Left ventricle myocardium superior (tissue), 1 donor: ENCODE data around the gene CFDP1. TPM values are rescaled to one million over a fixed set of nuclear protein-coding genes. Genes with fewer than 3 reads are reported as not detected.
"Not testable (repeated sequence)": the region's sequence is repeated elsewhere in the genome, so short reads cannot be mapped to it uniquely, and the experiment has no call there.

ENCODE experiments used
- ATAC-seq: fragments of 200-7000 bp; cut with Tn5 transposase; one replicate; pipeline ENCODE4 v1.9.1; 2020; ENCODE audit warnings: mild to moderate bottlenecking, moderate library complexity
- DNase-seq: peaks from one replicate; pipeline ENCODE4 v3.0.0-alpha.2; 2020
- intact Hi-C: fragments of 100-400 bp; cut with micrococcal nuclease; formaldehyde crosslinking; loops from one replicate; pipeline ENCODE4 v1.11.0; 2022
- total RNA-seq: library from RNA; stranded (reverse); fragmentation: NEBNext Ultra II Directional; extraction: Animal tissue kit (Norgen Biotek cat#: 25700); gene quantifications from one replicate; pipeline ENCODE4 v1.2.1, GENCODE V29; 2021
- donor health status: DM: no; HTN: yes; CAD: no; lungs with severe emphysema.

The CFDP1 gene
- total RNA-seq, 1 donor from 2014 or later: 24.7 TPM

DNA sequence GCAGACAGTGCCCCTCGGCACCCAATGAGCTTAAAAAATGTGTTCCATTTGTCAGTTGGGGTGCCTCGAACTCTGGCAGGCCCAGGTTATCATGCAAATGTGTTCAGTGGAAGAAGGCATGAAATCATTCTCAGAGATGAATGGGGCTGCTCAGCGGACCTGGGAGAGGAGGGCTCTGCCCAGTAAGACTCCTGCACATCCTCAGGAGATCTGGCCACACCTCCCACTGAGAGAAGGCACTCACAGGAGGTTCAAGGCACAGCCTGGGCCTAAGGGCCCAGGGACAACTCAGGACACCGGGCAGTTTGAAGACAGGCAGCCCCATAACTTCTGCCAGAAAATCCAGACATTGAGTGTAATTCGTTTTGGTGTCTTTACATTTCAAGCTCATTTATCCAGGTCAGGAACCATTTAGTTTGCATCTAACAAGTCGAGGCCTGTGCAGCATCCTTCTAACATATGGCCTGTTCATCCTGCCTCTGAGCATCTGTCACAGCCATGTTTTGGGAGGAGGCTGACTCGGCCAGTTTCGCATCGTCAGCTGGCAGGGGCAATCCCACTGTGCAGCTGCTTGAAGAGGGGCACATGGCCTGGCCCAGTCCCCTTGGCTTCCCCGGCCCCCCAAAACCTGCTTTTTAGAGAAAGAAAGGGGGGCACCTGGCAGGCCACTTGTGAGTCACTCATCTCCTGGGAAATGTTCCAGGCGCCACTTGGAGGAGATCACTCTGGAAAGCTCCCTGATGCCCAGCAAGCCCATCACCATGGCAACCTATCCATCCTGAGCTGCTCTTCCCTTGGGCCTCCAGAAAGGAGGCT is 150.6 kb downstream of the CFDP1 start:
- ATAC-seq (no peak), DNase-seq (no peak)
- intact Hi-C loops: no loop called here

DNA sequence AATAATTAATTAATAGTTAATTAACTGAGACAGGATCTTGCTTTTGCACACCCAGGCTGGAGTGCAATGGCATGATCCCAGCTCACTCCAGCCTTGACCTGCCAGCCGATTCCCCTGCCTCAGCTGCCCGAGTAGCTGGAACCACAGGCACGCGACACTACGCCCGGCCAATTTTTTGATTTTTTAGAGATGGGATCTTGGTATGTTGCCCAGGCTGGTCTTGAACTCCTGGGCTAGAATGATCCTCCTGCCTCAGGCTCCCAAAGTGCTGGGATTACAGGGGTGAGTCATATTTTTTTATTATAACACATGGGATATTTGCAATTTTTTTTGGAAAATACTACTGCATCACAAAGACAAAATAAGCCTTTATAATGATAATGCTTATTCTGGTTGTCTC is 151.5 kb downstream of the CFDP1 start:
- no peak for ATAC-seq
- DNase-seq: no peak
- intact Hi-C loops: no loop called here

DNA sequence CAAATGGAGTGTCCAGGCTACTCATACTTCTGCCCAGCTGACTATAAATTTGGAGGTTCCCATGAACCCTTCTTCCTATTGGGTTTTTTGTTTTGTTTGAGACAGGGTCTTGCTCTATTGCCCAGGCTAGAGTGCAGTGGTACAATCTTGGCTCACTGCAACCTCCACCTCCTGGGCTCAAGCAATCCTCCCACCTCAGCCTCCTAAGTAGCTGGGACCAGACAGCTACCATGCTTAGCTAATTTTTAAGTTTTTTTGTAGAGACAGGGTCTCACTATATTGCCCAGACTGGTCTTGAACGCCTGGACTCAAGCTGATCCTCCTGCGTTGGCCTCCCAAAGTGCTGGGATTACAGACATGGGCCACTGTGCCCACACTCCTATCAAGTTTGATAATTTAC is 152.3 kb downstream of the CFDP1 start:
- ATAC-seq, DNase-seq, intact Hi-C loops: not testable (repeated sequence)

DNA sequence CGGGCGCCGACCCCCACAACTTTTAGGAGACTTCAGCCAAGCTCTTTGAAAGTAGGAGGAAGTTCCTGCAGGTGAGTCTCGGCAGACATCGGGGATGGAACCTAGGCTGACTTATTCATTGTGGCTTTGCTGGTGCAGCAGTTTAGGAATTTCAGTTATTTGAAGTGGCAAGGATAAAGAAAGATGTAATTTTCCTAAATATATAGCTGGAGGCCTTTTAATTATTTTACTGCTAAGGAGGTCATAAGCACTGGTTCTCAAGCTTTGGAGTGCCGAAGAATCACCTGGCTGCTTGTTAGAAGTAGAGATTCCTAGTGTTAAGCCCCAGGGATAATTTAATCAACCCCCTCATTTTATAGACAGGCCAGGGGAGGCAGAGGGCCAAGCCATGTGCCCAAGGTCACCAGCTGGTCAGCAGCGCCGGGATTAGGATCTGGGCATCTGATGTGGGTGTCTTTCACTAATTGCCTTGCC is 152.9 kb downstream of the CFDP1 start:
- ATAC-seq (no peak), DNase-seq (no peak)
- intact Hi-C loops: no loop called here

DNA sequence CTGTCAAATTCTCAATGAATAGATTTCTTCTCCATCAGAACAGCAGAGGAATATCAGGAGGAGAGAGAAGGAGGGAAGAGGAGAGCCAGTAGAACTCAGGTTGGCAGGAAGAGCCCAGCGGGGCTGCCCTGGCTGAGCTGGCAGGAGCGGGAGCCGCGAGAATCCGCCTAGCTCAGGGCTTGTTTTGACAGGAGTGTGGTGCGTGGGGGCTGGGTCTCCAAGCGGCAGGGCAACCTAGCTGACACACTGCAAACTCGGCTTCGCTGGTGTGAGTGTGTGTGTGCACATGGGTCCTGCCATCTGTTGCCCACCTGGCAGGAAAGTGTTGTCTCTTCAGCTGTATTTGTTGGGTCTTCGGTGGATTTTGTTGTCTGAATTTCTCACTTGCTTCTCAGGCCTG is 154.0 kb downstream of the CFDP1 start:
- intact Hi-C loops: no loop called here
- DNase-seq: no peak
- peak; percentile 52 for ATAC-seq

DNA sequence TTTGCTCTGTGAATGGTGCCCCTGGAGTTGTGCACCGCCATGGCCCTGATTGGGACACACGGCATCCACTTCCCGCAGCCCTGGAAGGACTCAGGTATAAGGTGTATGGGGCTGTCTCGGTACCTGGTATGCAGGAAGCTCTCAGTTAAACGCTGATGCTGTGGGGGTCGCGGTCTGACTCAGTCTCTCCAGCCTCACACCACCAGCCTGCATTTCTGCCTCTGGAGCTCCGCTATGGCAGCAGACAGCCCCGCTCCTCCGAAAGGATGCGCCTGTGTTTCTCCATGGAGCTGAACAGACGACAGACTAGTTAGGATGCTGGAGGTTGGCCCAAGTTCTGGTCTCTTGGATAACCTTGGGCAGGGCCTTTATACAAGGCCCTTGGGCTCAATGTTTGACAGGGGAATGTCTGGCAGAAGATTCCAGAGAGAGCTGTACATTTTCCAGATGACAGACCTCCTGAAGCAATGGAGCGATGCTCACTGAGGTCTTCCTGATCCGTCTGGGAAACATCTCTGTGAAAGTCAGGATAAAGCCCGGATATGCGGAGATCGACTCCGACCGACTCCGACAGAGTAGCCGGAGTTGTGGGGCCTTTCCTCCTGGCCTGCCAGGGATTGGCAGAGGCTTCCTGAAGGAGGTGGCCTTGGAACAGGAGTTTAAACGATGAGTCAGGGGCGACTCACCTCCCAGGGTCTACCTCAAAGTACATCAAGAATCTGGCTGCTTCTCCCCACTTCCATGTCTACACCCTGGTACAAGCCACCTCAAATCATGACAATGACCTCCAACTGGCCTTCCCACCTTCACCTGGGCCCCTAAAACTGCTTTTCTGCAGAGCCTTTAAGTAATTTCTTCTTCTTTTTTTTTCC is 160.0 kb downstream of the CFDP1 start:
- ATAC-seq: no peak
- DNase-seq: no peak
- intact Hi-C loops: no loop called here

DNA sequence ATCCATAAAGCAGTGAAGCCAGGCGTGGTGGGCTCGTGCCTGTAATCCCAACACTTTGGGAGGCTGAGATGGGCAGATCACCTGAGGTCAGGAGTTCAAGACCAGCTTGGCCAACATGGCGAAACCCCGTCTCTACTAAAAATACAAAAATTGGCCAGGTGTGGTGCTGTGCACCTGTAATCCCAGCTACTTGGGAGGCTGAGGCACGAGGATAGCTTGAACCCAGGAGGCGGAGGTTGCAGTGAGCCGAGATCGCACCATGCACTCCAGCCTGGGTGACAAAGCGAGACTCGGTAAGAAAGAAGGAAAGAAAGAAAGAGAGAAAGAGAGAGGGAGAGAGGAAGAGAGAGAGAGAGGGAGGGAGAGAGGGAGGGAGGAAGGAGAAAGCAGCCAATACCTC is 160.7 kb downstream of the CFDP1 start:
- intact Hi-C loops, DNase-seq, ATAC-seq: not testable (repeated sequence)

DNA sequence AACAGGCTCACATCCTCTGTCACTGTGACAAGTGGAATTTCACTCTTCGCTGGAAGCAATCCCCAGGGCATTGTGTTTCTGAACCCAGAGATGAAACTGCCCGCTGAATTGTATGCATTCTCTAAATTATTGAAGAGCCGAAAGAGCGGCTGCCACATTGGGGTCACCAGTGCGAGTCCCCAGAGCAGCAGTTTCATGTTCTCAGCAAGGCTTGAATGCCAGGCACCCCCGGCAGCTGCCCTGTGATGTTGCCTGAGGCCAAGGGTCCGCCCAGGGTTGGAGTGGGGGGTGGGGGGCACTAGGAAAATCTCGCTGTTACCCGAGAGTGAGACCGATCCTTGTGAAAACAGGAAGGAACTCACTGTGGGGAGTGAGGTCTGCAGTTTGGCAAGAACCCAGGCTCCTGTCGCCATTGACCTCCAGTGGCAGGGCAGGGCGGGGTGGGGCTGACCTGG is 161.2 kb downstream of the CFDP1 start:
- intact Hi-C loops: no loop called here

DNA sequence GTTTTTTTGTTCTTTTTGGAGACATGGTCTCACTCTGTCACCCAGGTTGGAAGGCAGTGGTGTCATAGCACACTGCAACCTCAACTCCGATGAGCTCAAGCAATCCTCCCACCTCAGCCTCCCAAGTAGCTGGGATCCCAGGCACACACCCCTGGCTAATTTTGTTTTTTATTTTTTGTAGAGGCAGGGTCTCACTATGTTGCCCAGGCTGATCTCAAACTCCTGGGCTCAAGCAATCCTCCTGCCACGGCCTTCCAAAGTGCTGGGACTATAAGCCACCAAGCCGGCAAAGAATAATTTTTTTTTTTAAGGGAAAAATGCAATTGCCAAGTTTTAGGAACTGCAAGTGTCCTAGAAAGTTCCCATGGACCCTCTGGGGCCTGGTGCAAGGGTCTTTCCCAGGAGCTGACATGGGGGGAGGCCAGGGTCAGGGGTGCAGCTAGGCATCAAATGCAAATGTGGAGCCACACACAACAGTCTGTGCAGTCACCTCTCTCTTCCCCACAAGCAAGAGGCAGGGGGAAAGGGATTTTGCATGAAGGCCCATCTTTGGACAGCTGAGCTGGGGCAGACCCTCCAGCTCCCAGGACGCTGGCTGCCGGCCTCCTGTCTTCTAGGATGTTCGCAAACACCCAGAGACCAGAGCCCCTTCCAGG is 161.7 kb downstream of the CFDP1 start:
- intact Hi-C loops: no loop called here
- ATAC-seq: no peak

More for the DNA sequence above, 161.2 kb downstream of the CFDP1 start:
- DNase-seq (no peak), ATAC-seq (no peak)

DNA sequence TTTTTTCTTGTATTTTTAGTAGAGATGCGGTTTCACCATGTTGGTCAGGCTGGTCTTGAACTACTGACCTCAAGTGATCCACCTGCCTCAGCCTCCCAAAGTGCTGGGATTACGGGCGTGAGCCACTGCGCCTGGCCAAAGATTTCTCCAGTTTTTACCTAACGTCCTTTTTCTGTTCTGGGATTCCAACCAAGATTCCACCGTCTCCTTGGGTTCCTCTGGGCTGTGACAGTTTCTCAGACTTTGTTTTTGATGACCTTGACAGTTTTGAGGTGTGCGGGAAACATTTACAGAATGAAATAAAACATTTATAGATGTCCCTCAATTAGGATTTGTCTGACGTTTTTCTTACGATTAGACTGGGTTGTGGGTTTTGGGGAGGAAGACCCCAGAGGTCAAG is 163.9 kb downstream of the CFDP1 start:
- intact Hi-C loops, DNase-seq, ATAC-seq: not testable (repeated sequence)

More for the DNA sequence above, 161.7 kb downstream of the CFDP1 start:
- no peak for DNase-seq

DNA sequence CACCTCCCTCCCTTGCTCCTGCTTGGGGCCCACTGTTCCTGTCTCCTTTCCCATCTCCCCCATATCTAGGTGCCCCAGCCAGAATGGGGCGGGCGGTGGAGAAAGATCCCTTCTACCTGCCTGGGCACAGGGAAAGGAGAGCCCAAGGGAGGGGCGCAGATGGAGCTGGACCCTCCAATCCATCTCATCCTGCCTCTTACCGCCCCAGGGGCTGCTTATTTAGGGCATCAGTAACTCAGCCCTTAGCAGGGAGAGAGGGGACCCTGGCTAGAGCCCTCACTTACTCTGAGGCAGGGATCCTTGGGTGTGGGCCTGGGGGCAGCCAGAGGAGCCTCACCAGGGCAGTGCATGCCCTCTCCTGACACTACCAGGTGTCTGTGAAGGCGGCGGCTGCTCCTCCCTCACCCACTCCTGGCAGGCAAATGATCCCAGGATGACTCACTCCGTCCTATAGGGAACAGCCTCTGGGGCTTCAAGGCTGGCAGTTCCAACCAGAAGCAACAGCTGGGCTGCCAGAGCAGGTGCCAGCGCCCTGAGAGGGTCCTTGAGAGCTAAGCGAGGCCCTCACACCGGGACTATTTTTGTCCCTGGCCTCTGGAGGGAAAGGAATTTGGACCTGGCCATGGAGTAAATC is 165.6 kb downstream of the CFDP1 start:
- DNase-seq: peak; percentile 90
- peak; percentile 79 for ATAC-seq
- intact Hi-C loops: no loop called here

DNA sequence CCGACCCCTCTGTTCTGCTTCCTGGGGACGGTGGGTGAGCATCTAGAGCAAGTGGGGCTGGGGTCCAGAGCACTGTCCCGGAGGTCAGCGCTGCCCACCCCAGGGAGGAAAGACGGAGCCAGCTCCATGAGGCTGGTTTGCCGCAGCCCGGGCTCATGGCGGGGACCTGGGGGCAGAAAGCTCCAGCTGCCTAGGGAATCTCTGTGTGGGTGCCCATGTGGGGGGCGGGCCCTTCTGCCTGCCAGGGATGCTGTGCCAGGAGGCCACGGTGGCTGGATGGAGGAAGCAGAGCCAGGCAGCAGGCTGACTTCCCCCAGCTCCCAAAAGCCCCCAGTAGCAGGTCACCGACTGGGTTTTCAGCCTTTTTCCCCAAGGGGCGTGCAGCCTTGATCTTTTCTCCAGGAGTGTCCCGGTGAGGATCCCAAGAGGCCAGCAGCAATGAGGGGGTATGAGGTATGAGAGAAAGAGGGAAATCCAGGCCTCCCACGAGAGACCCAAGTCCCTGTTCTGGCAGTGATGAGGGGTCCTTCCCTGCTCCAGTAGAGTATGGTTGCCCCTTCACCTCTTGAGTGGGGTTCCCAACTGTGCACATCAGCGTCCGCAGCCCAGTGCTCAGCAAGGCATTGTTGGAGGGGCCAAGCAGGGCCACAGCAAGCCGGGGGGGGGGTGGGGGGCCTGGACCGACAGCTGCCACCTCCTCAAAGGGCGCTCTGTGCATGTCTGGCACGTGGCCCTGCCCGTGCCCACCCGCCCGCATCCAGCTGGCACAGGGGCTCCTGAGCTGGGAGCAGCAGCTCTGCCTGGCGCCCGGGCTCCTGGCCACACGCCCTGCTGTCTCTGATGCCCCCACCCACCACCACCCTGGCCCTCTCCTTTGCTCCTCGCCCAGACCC is 166.3 kb downstream of the CFDP1 start:
- DNase-seq: peak; percentile 41
- ATAC-seq: no peak
- intact Hi-C loops: no loop called here

DNA sequence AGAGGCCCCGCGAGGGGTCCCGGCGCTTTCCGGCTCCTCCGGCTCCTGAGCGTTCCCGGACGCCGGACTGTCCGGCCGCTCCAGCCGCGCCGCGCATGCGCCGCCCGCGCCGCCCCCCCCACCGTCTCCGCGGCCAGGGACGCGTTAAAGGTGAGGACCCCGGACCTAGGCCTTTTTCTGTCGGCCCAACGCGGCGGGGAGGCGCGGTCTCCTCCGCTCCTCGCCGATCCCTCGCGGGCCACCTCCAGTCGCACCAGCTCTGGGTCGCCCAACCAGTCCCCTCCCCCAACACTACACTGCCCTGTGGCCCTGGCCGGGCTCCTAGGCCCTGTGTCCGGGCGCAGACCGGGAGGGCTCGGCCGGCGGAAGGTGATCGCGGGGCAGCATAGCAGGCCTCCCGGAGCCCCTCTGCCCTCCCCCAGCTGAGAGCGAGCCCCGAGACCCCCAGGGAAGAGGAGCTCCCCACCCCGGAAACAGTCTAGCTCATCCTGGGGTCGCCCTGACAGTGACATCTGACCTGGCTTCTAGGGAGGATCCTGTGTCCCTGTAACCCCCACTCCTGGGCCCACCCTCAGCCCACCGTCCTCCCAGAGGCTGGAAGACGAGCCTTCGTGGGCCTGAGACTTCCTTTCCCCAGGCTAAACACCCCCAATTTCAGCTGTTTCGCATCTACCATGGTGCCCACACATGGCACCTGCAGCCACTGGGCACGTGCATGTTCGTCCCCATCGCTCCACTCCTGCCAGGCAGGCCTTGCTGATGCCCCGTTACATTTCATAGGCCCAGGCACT is 167.2 kb downstream of the CFDP1 start:
- peak; percentile 52 for ATAC-seq
- peak; percentile 83 for DNase-seq
- intact Hi-C loops: no loop called here

DNA sequence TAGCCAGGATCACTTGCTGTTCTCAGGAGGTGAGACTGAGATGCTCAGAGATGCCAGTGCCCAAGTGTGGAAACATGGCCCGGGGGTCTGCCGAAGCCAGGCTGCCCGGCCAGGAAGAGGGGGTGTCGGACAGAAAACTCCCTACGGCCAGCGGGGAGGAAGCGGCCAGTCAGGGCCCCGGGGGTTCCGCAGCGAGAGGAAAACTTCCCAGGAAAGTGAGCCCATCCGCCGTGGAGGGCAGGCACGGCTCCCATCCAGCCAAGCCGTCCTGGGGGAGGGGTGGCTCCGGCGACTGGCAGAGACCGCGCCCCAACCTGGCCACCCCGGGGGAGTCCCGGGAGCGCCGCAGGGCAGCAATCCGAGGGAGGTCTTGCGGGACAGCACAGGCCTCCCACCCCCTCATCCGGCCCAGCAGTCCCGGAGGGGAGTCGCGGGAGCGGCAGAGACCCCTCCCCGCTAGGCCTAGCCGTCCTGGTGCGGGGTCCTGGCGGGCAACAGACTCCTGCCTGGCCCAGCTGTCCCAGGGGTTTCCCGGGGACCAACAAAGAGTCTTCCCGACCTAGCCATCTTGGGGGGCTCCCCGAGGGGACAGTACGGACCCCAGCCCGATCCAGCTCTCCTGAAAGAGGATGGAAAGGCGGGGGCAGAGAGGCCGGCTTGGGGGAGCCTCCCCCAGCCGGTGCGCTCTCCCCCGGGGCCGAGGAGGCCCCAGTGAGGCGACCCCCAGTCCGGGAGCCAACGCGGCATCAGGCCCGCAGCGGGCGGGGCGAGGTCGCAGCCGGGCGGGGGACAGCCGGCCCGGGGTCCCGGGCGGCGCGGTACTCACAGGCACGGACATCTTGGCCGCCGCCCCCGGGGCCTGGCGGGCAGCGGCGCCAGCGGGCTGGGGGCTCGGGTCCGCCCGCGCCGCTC is 168.0 kb downstream of the CFDP1 start:
- DNase-seq (peak; percentile 73), ATAC-seq (peak; percentile 40)
- intact Hi-C loops: no loop called here

DNA sequence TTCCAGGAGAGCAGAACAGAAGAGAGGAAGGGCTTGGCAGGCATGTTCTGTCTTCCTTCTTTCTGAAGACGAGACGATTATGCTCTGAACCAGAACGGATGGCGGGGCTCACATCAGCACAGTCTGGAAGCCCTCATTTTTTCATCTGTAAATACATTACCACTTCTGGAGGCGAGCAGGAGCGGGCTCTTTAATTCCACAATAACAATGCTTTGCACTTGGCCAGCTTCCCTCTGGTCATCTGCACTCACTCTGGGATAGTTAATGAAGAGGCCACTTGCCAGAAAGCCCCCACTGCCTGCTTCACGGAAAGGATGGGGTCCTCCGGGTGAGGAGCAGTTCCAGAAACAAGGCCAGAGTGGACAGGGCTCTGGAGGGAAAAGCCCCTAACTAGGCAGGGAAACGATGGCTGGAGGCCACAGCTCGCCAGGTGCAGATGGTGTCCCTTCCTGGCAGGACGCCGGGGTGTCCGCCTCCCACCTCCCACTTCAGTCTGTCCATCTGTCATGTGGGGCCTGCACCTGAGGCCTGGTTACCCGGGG is 168.8 kb downstream of the CFDP1 start:
- ATAC-seq: peak; percentile 10
- no peak for DNase-seq
- intact Hi-C loops: no loop called here

DNA sequence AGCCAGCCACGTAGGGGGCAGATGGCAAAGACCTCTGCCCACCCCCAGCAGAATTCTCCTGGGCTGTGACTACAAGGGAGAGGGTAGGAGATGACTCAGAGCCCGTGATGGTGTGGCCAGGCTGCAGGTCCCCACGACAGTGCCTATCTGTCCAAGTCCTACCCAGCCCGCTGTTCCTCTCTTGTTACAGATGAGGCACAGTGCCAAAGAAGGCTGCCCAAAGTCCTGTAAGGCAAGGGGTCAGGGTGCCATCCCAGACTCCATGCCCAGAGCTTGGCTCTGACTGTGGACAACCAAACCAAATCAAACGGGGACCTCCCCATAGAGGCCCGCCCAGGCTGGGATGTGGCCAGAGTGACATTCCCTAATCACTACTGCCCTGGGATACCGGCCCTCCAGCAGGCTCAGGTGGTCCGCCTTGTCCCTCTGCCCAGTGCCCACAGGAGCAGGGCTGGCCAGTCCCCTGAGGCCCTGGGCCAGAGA is 169.3 kb downstream of the CFDP1 start:
- ATAC-seq (peak; percentile 36), DNase-seq (no peak)
- intact Hi-C loops: no loop called here
